IPS DF 4.7 (cell line): ENCODE measurements around the gene SECISBP2.
"Not testable (repeated sequence)": the region's sequence is repeated elsewhere in the genome, so short reads cannot be mapped to it uniquely, and the experiment has no call there.

Experiments used
- DNase-seq: peaks from one replicate; pipeline ENCODE4 v3.0.0-alpha.2; 2013; ENCODE audit warnings: low spot score; ENCODE audit errors: extremely low read depth

SECISBP2 gene

GRCh38 chr9:89309608-89310474 is 8.5 kb upstream of the SECISBP2 start:
- no peak for DNase-seq

GRCh38 chr9:89310475-89311345 is 7.6 kb upstream of the SECISBP2 start, which contains the start of gene CKS2:
Gene CKS2, plus strand, starts transcription at chr9:89311195. Its CDS starts 98 bp downstream, at chr9:89311293.
- DNase-seq: peak; percentile 99

- no peak for DNase-seq
These were observed 6.7 kb upstream of the SECISBP2 start for GRCh38 chr9:89311346-89312221.

- DNase-seq: no peak
These were observed 6.1 kb upstream of the SECISBP2 start for GRCh38 chr9:89312222-89312571.

- DNase-seq: no peak
These were observed 4.5 kb upstream of the SECISBP2 start for GRCh38 chr9:89313842-89314241.

GRCh38 chr9:89314955-89315354 is 3.3 kb upstream of the SECISBP2 start:
- DNase-seq: no peak

- no peak for DNase-seq
These were observed 2.8 kb upstream of the SECISBP2 start for GRCh38 chr9:89315482-89315881.

GRCh38 chr9:89317282-89317681 is 1.0 kb upstream of the SECISBP2 start:
- DNase-seq: no peak

- no peak for DNase-seq
These were observed 960 bp downstream of the SECISBP2 start for GRCh38 chr9:89319015-89319905.

GRCh38 chr9:89323390-89323789 is 5.1 kb downstream of the SECISBP2 start:
- DNase-seq: no peak

- no peak for DNase-seq
These were observed 7.4 kb downstream of the SECISBP2 start for GRCh38 chr9:89325733-89326132.

GRCh38 chr9:89328064-89328463 is 9.8 kb downstream of the SECISBP2 start:
- no peak for DNase-seq

- DNase-seq: no peak
These were observed 11.6 kb downstream of the SECISBP2 start for GRCh38 chr9:89329917-89330316.

- no peak for DNase-seq
These were observed 12.2 kb downstream of the SECISBP2 start for GRCh38 chr9:89330513-89330912.

GRCh38 chr9:89339807-89340206 is 21.5 kb downstream of the SECISBP2 start:
- DNase-seq: no peak

GRCh38 chr9:89340332-89340731 is 22.0 kb downstream of the SECISBP2 start:
- DNase-seq: no peak

GRCh38 chr9:89342213-89342612 is 23.9 kb downstream of the SECISBP2 start:
- DNase-seq: no peak

GRCh38 chr9:89342948-89343347 is 24.6 kb downstream of the SECISBP2 start:
- DNase-seq: no peak

GRCh38 chr9:89343812-89344211 is 25.5 kb downstream of the SECISBP2 start:
- not testable (repeated sequence) for DNase-seq

GRCh38 chr9:89345476-89345875 is 27.2 kb downstream of the SECISBP2 start:
- no peak for DNase-seq
